ENCODE data around the gene AGPAT3.

Gene AGPAT3

DNA sequence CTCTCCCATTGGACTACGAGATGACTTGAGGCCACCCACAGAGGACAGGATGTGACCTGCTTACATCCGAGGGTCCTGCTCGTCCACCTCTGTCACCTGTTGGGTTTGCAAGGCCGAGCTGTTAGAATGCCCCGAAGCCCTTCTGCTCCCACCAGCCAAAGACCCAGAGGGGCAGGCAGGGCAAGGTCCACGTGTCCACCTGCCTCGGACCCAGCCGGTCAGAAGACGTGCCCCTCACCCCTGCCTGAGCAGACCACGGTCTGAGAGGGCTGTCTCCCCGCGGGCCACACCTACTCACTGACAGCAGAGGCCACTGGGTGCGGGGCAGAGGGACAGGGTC lies 116.8 kb downstream of the AGPAT3 start:
- TF ChIP-seq, protein P1, sequence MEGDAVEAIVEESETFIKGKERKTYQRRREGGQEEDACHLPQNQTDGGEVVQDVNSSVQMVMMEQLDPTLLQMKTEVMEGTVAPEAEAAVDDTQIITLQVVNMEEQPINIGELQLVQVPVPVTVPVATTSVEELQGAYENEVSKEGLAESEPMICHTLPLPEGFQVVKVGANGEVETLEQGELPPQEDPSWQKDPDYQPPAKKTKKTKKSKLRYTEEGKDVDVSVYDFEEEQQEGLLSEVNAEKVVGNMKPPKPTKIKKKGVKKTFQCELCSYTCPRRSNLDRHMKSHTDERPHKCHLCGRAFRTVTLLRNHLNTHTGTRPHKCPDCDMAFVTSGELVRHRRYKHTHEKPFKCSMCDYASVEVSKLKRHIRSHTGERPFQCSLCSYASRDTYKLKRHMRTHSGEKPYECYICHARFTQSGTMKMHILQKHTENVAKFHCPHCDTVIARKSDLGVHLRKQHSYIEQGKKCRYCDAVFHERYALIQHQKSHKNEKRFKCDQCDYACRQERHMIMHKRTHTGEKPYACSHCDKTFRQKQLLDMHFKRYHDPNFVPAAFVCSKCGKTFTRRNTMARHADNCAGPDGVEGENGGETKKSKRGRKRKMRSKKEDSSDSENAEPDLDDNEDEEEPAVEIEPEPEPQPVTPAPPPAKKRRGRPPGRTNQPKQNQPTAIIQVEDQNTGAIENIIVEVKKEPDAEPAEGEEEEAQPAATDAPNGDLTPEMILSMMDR (conservative IDR thresholded peaks at IDR 0.05) = no peak
- H3K27ac ChIP-seq = peak overlapping the region; percentile 100

DNA sequence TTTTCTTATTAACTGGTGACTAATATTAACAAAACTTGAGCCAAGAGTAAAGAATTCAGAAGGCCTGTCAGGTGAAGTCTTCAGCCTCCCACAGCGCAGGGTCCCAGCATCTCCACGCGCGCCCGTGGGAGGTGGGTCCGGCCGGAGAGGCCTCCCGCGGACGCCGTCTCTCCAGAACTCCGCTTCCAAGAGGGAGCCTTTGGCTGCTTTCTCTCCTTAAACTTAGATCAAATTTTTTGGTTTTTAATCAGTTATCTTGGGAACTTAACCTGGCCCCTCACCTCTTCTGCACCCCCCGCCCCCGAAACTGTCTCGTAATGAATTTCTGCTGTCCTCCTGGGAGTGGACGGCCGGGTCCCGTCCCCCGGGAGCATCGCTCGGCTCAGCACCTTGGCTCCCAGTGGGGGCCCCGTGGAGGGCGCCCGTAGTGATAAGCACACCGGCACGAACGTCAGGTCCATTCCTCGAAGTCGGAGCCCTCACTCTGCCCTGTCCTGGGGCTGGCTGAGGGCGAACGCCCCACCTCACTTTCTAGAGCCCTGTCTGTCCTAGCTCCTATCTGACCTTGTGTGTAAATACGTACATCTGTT lies 117.6 kb downstream of the AGPAT3 start:
- TF ChIP-seq, protein P1 (conservative IDR thresholded peaks at IDR 0.05) = no peak
- peak overlapping the region; percentile 100 for H3K27ac ChIP-seq

DNA sequence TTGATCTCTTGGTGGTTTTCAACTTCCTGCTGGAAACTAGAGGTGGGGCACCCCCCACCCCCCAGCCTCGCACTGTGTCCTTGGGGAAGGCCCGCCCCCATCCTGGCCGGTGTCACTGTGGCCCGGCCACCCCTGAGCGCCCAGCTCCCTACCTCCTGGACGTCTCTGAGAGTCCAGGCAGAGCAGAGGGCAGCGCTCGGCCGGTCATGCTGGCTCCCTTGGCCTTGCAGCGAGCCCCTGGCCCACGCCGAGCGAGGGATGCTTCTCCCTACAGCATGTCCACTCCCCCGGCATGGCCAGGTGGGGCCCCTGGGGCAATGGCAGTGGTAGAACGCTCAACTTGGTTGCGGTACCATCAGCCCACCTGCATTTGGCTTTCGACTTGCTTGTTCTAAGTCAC lies 118.4 kb downstream of the AGPAT3 start:
- TF ChIP-seq, protein P1 (conservative IDR thresholded peaks at IDR 0.05) = no peak
- peak overlapping the region; percentile 100 for H3K27ac ChIP-seq

DNA sequence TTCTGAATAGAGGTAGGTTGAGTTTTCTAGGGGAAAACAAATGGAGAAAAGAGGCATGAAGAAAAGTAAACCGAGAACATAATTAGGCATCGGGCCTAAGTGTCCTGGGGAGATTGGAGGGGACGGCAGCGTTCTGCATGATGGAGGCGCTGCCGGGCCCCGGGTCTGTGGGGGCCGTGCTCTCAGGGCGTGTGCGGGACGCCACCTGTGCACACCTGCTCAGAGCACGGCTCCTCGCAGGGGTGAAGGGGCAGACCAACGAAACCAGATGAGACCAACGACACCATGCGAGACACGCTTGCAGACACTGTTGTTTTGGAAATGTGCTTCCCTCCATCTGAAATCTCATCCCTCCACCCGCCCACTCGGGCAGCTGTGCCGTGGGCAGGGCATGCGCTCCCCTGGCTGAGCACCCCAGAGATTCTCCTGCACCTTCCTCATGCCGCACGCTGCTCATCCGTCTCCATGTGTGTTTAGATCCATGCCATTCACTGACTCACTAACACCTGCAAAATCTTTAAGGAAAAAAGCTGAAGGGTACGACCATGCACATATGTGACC lies 118.9 kb downstream of the AGPAT3 start:
- TF ChIP-seq, protein P1 (conservative IDR thresholded peaks at IDR 0.05) = no peak
- H3K27ac ChIP-seq = peak overlapping the region; percentile 100

DNA sequence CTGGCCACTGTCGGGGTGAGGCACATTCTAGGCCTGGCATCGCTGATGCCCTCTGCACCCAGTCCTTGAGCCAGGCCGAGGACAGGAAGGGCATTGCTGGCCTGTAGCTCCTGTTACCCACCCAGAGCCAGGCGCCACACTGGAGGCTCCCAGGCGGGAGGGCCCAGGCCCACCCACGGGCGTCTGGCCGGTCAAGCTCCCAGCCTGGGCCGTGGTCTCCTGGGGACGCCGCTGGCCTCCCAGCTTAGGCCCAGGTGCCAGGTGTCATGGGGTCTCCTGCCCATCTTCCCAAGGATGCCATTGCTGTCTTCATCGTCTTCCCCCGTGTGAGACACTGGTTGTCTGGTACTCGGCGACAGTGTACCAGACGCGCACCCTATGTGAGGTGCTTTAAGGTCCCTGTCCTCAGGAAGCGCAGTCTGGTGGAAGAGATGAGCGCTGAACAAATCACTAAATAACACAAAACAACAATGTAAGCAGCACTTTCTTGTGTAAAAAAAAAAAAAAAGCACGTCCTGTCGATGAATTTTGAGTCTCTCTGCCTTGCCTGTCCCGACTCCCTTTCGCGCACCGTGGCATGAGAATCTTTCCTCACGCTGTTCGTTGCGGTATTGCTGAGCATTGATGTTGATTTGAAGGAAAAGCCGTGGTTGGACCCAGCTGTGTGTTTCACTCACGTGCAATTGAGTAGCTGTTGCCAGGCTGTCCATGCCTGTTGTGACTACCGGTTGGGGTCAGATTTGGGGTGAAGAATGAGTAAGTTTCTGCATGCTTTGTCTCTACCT lies 120.1 kb downstream of the AGPAT3 start:
- TF ChIP-seq, protein P1 (conservative IDR thresholded peaks at IDR 0.05) = no peak
- H3K27ac ChIP-seq = peak overlapping the region; percentile 2; the same call in 1 of the 2 replicates

DNA sequence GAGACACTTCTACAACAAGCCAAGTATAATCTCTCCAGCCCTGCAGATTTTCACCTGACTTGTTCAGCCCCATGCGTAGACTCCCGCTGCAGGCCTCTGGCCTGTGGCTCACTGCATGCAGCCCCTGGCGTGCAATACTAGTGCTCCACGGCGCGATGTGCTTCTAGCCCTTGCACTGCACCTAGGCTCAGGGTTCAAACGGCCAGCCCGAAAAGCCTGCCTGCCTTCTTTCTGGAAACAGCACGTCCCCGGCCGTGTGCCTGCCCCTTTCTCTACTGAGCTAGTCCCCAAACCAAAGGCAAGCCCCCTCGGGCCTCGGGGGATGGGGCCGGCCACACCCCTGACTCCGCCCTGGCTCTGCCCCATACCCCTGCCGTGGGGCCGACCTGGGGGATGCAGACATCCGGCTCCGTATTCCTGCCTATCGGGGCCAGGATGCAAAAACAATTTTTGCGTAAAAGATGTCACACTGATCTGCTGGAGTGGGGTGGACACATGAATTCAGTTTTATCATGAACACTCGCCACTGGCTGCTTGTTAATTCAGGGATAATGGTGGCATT lies 120.7 kb downstream of the AGPAT3 start:
- TF ChIP-seq, protein P1 (conservative IDR thresholded peaks at IDR 0.05) = no peak

More for the DNA sequence above, 120.7 kb downstream of the AGPAT3 start:
- H3K27ac ChIP-seq = peak overlapping the region; percentile 2; the same call in 1 of the 2 replicates
